Inferior parietal cortex (tissue), 1 donor: ENCODE results near the gene AKT2.
"Not testable (repeated sequence)": the region's sequence is repeated elsewhere in the genome, so short reads cannot be mapped to it uniquely, and the experiment has no call there.

Experiments
- DNase-seq: peaks from one replicate; pipeline ENCODE4 v3.0.0-alpha.2; 2016; ENCODE audit errors: extremely low spot score

The AKT2 gene

DNA sequence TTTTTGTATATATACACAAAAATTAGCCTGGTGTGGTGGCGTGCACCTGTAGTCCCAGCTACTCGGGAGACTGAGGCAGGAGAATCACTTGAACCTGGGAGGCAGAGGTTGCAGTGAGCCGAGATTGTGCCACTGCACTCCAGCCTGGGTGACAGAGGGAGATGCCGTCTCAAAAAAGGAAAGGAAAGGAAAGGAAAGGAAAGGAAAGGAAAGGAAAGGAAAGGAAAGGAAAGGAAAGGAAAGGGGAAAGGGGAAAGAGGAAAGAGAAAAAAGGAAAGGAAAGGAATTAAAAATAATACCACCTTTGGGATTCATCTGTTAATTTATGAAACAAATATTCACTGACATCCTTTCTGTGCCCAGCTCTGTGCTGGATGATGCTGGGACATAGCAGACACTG, 66.1 kb downstream of the AKT2 start:
- not testable (repeated sequence) for DNase-seq

- DNase-seq = no peak
Measured at GRCh38 chr19:40217934-40218890, 66.9 kb downstream of the AKT2 start, which contains the start of gene TTC9B. Gene TTC9B (minus strand): TSS chr19:40218384. CDS start chr19:40218381, 3 bp downstream.

DNA sequence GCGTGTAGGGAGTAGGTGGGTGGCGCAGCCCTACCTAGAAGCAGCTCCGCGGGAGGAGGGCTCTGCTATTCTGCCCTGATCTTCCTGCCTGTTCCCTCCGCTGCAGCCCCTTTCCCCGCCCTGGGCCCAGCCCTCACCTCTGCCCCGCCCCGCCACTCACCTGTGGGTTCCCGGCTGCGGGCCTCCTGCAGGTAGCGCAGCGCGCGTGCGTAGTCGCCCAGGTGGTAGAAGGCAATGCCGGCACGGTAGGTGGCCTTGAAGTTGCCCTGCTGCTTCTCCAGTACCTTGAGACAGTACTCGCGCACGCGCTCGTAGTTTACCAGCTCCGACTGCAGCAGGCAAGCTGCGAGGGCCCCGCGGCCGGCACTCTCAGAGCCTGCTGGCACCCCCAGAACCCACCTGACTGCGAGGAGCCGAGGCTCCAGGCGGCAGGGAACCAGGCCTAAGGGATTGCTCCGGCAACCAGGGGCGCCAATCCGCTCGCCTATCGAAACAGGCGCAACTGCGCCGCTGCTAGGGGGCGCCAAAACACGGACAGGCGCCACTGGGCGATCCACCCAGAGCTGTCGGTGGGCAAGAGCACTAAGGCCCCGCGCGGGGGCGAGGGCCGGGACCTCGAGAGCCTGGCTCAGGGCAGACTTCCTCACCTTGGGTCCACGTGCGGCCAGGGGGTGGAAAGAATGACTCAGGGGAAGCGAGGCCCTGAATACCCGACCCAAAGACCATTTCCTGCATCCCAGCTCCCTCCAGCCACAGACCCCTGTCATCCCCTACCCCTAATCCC, 67.9 kb downstream of the AKT2 start:
- DNase-seq = no peak

DNA sequence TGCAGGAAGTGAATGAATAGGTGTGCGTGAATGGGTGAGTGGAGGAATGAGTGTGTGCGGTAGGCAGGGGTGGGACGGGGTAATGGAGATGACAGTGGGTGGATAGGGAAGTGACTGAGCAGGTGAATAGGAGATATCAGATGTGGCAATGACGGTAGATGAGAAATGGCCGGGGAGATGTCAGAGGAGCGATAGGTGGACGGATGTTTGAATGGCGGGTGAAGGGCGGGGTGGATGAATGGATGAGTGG, 68.4 kb downstream of the AKT2 start:
- no peak for DNase-seq

- DNase-seq = no peak
Measured at GRCh38 chr19:40216013-40216776, 69.0 kb downstream of the AKT2 start.

DNA sequence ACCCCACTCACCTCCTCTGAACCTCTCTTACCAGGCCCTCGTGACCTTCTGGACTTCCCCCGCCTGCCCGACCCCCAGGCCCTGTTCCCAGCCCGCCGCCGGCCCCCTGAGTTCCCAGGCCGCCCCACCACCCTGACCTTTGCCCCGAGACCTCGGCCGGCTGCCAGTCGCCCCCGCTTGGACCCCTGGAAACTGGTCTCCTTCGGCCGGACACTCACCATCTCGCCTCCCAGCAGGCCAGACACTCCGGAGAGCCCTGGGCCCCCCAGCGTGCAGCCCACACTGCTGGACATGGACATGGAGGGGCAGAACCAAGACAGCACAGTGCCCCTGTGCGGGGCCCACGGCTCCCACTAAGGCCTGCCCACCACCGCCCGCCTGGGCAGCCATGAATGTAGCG, 70.2 kb downstream of the AKT2 start:
- no peak for DNase-seq

GRCh38 chr19:40213882-40214570, 71.1 kb downstream of the AKT2 start:
- DNase-seq = no peak

DNA sequence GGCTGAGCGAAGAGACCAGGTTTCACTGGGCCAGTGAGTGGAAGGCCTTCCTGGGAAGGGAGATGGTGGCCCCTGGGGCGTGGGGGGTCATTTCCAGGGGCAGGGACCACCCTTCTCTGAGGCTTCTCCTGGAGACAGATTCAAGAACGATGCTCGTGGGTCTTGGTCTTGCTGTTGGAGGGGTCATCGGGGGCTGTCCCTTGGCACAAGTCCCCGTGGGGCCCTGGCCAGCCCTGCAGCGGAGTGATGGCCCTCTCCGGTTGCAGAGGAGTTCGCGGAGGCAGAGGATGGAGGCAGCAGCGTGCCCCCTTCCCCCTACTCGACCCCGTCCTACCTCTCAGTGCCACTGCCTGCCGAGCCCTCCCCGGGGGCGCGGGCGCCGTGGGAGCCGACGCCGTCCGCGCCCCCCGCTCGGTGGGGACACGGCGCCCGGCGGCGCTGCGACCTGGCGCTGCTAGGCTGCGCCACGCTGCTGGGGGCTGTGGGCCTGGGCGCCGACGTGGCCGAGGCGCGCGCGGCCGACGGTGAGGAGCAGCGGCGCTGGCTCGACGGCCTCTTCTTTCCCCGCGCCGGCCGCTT, 71.8 kb downstream of the AKT2 start:
- DNase-seq = no peak

GRCh38 chr19:40210889-40211288, 74.3 kb downstream of the AKT2 start:
- DNase-seq = no peak

- DNase-seq = no peak
Measured at GRCh38 chr19:40208602-40209001, 76.5 kb downstream of the AKT2 start.

DNA sequence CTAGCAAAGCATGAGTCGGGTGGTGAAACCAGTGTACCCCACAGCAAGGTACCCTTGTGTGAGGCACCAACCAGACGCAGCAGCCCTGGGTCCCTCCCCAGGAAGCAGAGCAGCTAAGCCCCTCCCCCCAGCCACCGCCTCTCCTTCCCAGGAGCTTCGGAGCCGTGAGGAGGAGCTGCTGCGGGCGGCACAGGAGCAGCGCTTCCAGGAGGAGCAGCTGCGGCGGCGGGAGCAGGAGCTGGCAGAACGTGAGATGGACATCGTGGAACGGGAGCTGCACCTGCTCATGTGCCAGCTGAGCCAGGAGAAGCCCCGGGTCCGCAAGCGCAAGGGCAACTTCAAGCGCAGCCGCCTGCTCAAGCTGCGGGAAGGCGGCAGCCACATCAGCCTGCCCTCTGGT, 79.4 kb downstream of the AKT2 start:
- DNase-seq = no peak

- DNase-seq = no peak
Measured at GRCh38 chr19:40204381-40204780, 80.8 kb downstream of the AKT2 start.

DNA sequence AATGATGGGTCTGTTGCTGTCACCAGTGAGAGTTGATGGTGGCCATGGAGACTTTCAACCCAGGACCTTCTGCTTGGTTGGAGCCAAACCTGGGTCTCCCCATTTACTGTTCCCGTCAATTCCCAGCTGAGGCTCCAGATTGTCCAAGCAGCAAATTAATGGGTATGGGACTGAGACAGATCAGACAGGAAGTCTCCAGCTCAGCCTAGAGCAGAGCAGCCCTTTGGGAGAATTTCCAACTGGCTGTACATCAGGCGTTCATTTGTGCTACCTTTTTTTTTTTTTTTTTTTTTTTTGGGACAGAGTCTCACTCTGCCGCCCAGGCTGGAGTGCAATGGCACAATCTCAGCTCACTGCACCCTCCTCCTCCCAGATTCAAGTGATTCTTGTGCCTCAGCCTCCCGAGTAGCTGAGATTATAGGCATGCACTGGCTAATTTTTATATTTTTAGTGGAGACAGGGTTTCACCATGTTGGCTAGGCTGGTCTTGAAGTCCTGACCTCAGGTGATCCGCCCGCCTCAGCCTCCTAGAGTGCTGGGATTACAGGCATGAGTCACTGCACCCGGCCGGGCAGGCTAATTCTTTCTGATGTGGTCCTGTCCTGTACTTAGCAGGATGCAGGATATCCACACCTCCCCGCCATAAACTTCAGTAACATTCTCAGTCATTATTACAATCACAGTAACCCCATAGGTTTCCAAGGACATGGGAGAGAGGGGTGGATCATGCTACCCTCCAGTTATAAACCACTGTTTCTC, 84.6 kb downstream of the AKT2 start:
- DNase-seq = no peak

GRCh38 chr19:40198272-40198990, 86.7 kb downstream of the AKT2 start:
- DNase-seq = no peak

DNA sequence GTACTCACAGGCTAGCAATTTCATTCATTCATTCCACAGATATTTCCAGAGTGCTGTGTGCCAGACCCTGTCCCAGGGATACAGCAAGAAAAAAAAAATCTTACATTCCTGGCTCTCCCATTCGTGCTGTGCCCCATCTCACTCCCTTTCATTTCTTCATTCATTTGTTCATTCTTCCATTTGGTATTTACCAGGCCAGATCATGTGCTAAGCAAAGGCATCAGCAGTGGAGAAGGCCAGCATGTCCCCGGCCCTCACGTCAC, 91.6 kb downstream of the AKT2 start:
- no peak for DNase-seq

DNA sequence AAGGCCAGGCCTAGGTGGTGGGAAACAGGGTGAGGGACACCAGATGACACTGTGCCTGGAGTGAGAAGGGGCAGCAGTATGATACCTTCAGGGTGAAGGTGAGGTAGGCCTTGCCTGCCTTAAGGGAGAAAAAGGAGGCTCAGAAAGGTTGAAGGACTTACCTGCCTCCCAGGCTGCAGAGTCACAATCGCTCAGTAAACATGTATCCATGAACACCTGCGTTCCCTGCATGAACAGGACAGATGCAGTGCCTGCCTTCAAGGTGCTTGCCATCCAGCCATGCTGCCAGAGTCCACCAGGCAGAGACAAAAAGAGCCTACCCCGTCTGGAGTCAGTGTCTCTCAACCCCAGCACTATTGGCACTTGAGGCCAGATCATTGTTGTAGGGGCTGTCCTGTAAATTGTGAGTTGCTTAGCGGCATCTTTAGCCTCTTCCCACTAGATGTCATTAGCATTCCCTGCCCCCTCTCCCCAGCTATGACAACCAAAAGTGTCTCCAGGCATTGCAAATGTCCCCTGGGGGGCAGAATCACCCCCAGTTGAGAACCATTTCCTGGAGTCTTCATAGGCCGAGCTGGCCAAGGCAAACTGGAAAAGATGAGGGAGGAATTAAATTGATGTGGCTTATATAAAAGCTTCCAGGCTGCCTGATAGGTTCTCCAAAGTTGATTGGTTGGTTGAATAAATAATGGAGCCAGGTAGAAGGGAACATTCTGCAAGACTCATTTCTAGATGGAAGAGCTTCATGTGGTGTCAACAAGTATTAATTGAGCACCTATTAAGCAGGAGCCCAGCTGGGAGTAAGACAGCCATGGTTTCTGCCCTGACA, 92.2 kb downstream of the AKT2 start:
- no peak for DNase-seq

DNA sequence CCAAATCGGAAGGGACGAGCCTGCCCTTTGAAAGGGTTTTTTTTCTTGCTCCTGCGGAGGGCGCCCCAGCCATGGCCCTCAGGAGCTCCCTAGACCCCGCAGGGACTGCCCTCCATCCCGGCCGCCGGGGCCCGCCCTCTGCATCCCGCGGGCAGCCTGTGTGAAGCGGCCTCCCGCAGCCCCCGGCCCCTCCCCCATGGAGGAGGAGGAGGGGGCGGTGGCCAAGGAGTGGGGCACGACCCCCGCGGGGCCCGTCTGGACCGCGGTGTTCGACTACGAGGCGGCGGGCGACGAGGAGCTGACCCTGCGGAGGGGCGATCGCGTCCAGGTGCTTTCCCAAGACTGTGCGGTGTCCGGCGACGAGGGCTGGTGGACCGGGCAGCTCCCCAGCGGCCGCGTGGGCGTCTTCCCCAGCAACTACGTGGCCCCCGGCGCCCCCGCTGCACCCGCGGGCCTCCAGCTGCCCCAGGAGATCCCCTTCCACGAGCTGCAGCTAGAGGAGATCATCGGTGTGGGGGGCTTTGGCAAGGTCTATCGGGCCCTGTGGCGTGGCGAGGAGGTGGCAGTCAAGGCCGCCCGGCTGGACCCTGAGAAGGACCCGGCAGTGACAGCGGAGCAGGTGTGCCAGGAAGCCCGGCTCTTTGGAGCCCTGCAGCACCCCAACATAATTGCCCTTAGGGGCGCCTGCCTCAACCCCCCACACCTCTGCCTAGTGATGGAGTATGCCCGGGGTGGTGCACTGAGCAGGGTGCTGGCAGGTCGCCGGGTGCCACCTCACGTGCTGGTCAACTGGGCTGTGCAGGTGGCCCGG, 93.1 kb downstream of the AKT2 start:
- DNase-seq = no peak
